22Rv1 (cell line): ENCODE data around the gene CHFR.

Experiments used
- ZFX ChIP-seq: fragments of 450-650 bp; IDR thresholded peaks from 2 replicates; pipeline ENCODE4 v1.6.1; 2017; ENCODE audit warnings: antibody characterized with exemption, borderline replicate concordance
- TF ChIP-seq, protein P1 (sequence below): fragments of 450-650 bp; IDR thresholded peaks from 2 replicates; pipeline ENCODE4 v1.5.1; 2017; ENCODE audit warnings: mild to moderate bottlenecking

DNA sequence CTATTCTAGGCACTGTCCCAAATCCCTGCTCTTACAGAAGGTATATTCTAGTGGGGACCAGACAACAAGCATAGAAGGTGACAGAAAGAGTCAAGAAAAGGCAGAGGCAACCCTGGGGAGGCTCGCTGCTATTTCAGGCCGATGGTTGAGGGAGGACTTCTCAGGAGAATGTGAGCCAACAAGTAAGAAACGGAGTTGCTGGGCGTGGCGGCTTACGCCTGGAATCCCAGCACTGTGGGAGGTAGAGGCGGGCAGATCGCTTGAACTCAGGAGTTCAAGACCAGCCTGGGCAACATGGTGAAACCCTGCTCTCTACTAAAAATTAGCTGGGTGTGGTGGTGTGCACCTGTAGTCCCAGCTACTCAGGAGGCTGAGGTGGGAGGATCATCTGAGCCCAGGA is 54.1 kb downstream of the CHFR start:
- TF ChIP-seq, protein P1, sequence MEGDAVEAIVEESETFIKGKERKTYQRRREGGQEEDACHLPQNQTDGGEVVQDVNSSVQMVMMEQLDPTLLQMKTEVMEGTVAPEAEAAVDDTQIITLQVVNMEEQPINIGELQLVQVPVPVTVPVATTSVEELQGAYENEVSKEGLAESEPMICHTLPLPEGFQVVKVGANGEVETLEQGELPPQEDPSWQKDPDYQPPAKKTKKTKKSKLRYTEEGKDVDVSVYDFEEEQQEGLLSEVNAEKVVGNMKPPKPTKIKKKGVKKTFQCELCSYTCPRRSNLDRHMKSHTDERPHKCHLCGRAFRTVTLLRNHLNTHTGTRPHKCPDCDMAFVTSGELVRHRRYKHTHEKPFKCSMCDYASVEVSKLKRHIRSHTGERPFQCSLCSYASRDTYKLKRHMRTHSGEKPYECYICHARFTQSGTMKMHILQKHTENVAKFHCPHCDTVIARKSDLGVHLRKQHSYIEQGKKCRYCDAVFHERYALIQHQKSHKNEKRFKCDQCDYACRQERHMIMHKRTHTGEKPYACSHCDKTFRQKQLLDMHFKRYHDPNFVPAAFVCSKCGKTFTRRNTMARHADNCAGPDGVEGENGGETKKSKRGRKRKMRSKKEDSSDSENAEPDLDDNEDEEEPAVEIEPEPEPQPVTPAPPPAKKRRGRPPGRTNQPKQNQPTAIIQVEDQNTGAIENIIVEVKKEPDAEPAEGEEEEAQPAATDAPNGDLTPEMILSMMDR = no peak
- no peak for TF ChIP-seq ZFX
